Esophagus muscularis mucosa (tissue), 3 donors: ENCODE measurements around the gene FHL2.

Source experiments
- CTCF ChIP-seq, 3 experiments: fragments of 200-600 bp in 2 of 3; fragments of 450-650 bp in 1 of 3; sonication (generic) in 2 of 3; IDR thresholded peaks; one replicate each; pipeline ENCODE4 v1.5.1; 2017 to 2019; ENCODE audit warnings: antibody characterized with exemption in 3 of 3, mild to moderate bottlenecking in 2 of 3, moderate library complexity in 1 of 3
- POLR2A ChIP-seq: fragments of 450-650 bp; IDR thresholded peaks from one replicate; pipeline ENCODE4 v1.6.1; 2017; ENCODE audit warnings: antibody characterized with exemption, moderate library complexity, mild to moderate bottlenecking, low read depth

DNA sequence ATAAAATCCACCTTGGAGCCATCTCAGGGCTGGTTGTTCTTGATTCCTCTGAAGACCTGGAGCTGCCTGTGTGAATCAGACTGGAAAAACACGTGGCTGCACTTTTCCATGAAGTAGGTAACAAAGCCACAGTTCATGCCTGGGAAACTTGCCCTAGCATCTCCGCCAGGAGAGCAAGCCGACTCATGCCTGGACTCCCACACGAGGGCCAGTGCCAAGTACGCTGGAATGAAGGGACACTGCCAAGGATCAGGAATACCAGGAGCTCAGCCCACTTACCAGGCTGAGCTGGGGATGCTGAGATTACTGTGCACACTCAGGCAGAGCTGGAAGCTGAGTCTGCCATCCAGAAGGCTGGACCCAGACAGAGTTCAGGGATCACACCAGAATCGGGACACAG lies 10.9 kb upstream of the FHL2 start:
- TF ChIP-seq CTCF (IDR thresholded peaks at IDR 0.05): no peak
- TF ChIP-seq POLR2A: no peak
